ENCODE results near the gene ARHGAP28. TPM values are rescaled to one million over a fixed set of nuclear protein-coding genes. Genes with fewer than 3 reads are reported as not detected.
"Not testable (repeated sequence)": the region's sequence is repeated elsewhere in the genome, so short reads cannot be mapped to it uniquely, and the experiment has no call there.

The ARHGAP28 gene
- total RNA-seq, 1 donor = 11.9 TPM

DNA sequence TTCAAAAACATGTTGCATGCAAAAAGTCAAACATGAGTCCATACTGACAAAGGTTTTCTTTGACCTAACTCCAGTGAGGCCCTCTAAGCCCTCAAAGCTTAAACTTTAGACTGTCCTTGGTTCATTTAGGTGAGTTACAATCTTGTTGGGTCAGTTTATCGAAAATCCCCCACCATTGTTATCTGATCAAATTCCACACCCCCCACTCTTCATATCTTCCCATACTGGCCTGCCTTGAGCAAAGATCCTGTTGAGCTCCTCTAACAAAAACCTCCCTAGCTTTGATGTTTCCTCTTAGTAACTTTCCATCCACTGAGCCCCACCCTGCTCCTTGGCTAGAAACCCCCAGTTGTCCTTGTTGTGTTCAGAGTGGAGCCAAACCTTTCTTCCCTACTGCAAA is 193.7 kb downstream of the ARHGAP28 start:
- DNase-seq (ENCODE audit: low read depth) = no peak
- TF ChIP-seq, protein P1, sequence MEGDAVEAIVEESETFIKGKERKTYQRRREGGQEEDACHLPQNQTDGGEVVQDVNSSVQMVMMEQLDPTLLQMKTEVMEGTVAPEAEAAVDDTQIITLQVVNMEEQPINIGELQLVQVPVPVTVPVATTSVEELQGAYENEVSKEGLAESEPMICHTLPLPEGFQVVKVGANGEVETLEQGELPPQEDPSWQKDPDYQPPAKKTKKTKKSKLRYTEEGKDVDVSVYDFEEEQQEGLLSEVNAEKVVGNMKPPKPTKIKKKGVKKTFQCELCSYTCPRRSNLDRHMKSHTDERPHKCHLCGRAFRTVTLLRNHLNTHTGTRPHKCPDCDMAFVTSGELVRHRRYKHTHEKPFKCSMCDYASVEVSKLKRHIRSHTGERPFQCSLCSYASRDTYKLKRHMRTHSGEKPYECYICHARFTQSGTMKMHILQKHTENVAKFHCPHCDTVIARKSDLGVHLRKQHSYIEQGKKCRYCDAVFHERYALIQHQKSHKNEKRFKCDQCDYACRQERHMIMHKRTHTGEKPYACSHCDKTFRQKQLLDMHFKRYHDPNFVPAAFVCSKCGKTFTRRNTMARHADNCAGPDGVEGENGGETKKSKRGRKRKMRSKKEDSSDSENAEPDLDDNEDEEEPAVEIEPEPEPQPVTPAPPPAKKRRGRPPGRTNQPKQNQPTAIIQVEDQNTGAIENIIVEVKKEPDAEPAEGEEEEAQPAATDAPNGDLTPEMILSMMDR (IDR thresholded peaks at IDR 0.05; ENCODE audit: insufficient read depth, low read length) = no peak
- no peak overlapping the region for H3K4me3 ChIP-seq (ENCODE audit: low read depth, low read length)

DNA sequence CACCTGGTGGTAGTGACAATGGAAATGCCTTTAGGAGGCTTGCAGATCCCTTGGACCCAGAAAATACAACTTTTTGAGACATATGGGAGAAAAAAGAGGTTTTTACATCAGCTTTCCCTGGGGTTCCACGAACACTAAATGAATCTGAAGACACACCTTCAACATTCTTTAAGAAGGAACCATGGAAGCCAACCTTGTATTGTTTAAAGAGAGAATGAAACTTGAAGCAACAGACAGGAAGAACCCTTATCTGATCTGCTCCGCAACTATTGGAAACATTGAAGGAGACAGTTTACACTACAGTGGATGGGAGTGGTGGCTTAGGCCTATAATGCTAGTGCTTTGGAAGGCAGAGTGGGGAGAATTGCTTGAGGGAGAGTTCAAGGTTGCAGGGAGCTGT is 197.6 kb downstream of the ARHGAP28 start:
- H3K4me3 ChIP-seq (ENCODE audit: low read depth, low read length) = no peak overlapping the region
- no peak for DNase-seq (ENCODE audit: low read depth)
- TF ChIP-seq, protein P1 (IDR thresholded peaks at IDR 0.05; ENCODE audit: insufficient read depth, low read length) = no peak

DNA sequence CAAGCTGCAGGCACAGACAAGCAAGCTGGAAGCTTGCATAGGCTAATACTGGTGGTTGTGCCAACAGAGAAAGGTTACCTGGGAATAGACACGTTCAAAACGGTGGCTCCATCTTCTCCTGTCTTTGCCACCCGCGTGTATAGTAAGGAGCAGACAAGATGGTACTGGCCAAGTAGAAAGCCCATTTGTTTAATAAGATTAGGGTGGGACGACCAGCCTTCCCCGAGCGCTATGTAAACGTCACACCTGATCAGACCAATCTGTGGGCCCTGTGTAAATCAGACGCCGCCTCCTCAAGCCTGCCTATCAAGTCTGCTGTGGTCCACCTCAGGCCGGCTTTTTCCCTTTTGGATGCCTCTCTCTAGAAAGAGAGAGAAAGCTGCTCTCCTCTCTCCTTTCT is 198.8 kb downstream of the ARHGAP28 start:
- H3K4me3 ChIP-seq (ENCODE audit: low read depth, low read length) = no peak overlapping the region
- TF ChIP-seq, protein P1 (IDR thresholded peaks at IDR 0.05; ENCODE audit: insufficient read depth, low read length) = no peak
- no peak for DNase-seq (ENCODE audit: low read depth)

DNA sequence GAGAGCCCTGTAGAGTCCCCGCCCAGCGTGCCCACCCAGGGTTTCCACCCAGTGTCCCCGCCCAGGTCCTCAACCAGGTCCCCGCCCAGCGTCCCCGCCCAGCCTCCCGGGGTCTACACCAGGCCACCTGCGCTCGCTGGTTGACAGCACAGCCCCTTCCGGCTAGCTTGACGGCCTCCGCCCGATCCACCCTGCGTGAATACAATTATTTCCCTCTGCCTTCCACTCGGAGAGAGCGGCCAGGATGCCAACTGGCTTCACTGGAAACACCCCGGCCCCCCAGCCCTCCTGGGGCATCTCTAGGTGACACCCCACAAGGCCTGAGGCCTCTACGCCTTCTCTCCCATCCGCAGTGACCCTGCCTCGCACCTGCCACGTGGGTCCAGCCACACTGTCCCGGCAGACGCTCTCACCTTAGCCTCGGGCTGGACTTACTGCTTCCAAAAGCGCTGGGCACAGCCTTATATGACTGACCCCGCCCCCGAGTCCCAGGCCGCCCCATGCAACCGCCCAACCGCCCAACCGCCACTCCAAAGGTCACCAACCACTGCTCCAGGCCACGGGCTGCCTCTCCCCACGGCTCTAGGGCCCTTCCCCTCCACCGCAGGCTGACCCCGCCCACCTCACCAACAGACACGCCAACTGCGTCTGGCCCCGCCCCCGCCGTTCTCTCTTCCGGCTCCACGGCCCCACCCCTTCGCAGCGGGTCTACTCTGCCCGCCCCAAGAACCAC is 200.0 kb downstream of the ARHGAP28 start:
- TF ChIP-seq, protein P1 (IDR thresholded peaks at IDR 0.05; ENCODE audit: insufficient read depth, low read length) = no peak
- no peak for DNase-seq (ENCODE audit: low read depth)
- no peak overlapping the region for H3K4me3 ChIP-seq (ENCODE audit: low read depth, low read length)

DNA sequence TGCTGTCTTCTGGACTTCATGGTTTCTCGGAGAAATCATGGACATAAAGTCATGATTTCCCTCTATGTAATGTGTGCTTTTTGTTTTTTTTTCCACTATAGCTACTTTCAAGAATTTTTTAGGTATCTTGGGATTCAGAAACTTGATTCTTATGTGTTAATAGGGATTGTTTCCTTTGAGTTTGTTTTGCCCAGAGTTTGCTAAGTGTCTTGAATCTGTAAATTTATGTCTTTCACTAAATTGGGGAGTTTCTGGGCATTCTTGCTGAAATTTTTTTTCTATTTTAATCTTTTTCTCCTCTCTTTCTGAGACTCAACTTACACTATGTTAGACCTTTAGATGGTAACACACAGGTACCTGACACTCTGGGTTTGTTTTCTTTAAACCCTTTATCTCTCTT is 205.3 kb downstream of the ARHGAP28 start:
- TF ChIP-seq, protein P1 (IDR thresholded peaks at IDR 0.05; ENCODE audit: insufficient read depth, low read length) = no peak

DNA sequence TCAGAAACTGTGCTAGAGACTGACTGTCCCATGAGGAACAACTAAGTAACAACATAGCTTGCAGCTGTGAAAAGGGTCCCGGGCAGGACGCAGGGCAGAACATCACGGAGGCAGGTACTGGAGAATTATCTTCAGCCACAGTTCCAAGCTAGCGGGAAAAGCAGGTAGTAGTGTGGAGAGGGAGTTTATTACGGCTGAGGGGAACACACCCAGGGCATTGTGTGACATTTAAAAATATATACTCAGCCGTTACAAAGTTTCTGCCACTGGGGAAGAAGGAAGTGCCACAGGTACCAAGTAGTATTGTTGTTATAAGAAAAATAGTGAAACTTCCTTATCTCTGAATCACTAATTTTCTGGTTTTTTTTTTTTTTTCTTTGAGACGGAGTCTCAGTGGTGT is 208.5 kb downstream of the ARHGAP28 start:
- H3K4me3 ChIP-seq (ENCODE audit: low read depth, low read length) = no peak overlapping the region
- TF ChIP-seq, protein P1 (IDR thresholded peaks at IDR 0.05; ENCODE audit: insufficient read depth, low read length) = no peak
- DNase-seq (ENCODE audit: low read depth) = no peak

More for the DNA sequence above, 205.3 kb downstream of the ARHGAP28 start:
- DNase-seq (ENCODE audit: low read depth) = no peak
- H3K4me3 ChIP-seq (ENCODE audit: low read depth, low read length) = no peak overlapping the region

DNA sequence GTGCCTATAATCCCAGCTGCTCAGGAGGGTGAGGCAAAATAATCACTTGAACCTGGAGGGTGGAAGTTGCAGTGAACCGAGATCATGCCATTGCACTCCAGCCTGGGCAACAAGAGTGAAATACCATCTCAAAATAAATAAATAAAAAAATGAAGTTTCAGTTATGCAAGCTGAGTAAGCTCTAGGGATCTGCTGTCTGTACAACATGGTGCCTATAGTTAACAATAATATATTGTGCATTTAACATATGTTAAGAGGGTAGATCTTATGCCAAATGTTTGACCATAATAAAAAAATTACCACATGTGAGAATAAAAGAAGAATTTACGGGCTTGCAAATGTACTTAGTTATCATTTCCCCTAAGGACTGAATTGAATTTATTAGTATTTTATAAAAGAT is 208.9 kb downstream of the ARHGAP28 start:
- H3K4me3 ChIP-seq (ENCODE audit: low read depth, low read length); DNase-seq (ENCODE audit: low read depth): not testable (repeated sequence)

All from fibroblast of the aortic adventitia (primary cell).